HepG2 (cell line): ENCODE measurements around the gene EPS8L1. TPM values are rescaled to one million over a fixed set of nuclear protein-coding genes. Genes with fewer than 3 reads are reported as not detected.

Experiments used
- FOSL1 ChIP-seq: sonication (generic); formaldehyde crosslinking; IDR thresholded peaks from 2 replicates; pipeline ENCODE4 v1.9.0; 2021; ENCODE audit warnings: missing genetic modification reagents, borderline replicate concordance
- NFE2 ChIP-seq: sonication (generic); formaldehyde crosslinking; IDR thresholded peaks from 2 replicates; pipeline ENCODE4 v1.4.0; 2020; ENCODE audit warnings: missing genetic modification reagents
- POGZ ChIP-seq: sonication (generic); formaldehyde crosslinking; IDR thresholded peaks from 2 replicates; pipeline ENCODE4 v1.4.0; 2020; ENCODE audit warnings: mild to moderate bottlenecking, missing genetic modification reagents
- RARA ChIP-seq: IDR thresholded peaks from 2 replicates; pipeline ENCODE4 v1.6.1; 2016; ENCODE audit warnings: missing genetic modification reagents, missing compliant biosample characterization
- SALL1 ChIP-seq: sonication (generic); formaldehyde crosslinking; IDR thresholded peaks from 2 replicates; pipeline ENCODE4 v1.8.0; 2022; ENCODE audit warnings: mild to moderate bottlenecking, missing genetic modification reagents
- SAP130 ChIP-seq: IDR thresholded peaks from 2 replicates; pipeline ENCODE4 v1.6.1; 2016; ENCODE audit warnings: low read depth
- SMC3 ChIP-seq: IDR thresholded peaks from 2 replicates; pipeline ENCODE4 v1.6.1; 2011; ENCODE audit warnings: low read length, improper control_type of control experiment
- ZBTB3 ChIP-seq: sonication (generic); formaldehyde crosslinking; IDR thresholded peaks from 2 replicates; pipeline ENCODE4 v1.4.0; 2020; ENCODE audit warnings: low read depth, mild to moderate bottlenecking, moderate library complexity, missing genetic modification reagents, borderline replicate concordance
- ZBTB7B ChIP-seq: sonication (generic); formaldehyde crosslinking; IDR thresholded peaks from 2 replicates; pipeline ENCODE4 v1.4.0; 2020; ENCODE audit warnings: missing genetic modification reagents
- ZMYM3 ChIP-seq: sonication (generic); formaldehyde crosslinking; IDR thresholded peaks from 2 replicates; pipeline ENCODE4 v1.5.1; 2020; ENCODE audit warnings: mild to moderate bottlenecking, missing genetic modification reagents
- ZNF282 ChIP-seq: fragments of 450-650 bp; IDR thresholded peaks from 2 replicates; pipeline ENCODE4 v1.6.1; 2018; ENCODE audit not compliant: partially characterized antibody
- ZNF570 ChIP-seq: sonication (generic); formaldehyde crosslinking; IDR thresholded peaks from 2 replicates; pipeline ENCODE4 v1.4.0; 2020; ENCODE audit warnings: mild to moderate bottlenecking, missing genetic modification reagents, borderline replicate concordance
- ZNF790 ChIP-seq: sonication (generic); formaldehyde crosslinking; IDR thresholded peaks from 2 replicates; pipeline ENCODE4 v1.8.0; 2022; ENCODE audit warnings: missing genetic modification reagents, mild to moderate bottlenecking, borderline replicate concordance
- ZSCAN9 ChIP-seq: IDR thresholded peaks from 2 replicates; pipeline ENCODE4 v1.6.1; 2016; ENCODE audit warnings: borderline replicate concordance
- polyA plus RNA-seq, 8 experiments: library from polyadenylated mRNA; depleted of rRNA in 3 of 8; stranded (reverse) in 7 of 8; unstranded in 1 of 8; fragments of >200 nt; fragmentation: Illumina TruSeq in 4 of 8; extraction: Trizol in 4 of 8; gene quantifications; 2 replicates each; pipeline versions ENCODE4 v1.2.1 to v1.2.3, GENCODE V29; 2011 to 2016; ENCODE audit warnings: low read depth in 4 of 8, missing spikeins in 1 of 8, mixed read lengths in 1 of 8; ENCODE audit not compliant: insufficient read depth in 1 of 8
- total RNA-seq, 5 experiments: library from RNA; depleted of rRNA; stranded (reverse); fragments of >200 nt; fragmentation: Illumina TruSeq; extraction: Trizol; gene quantifications; 2 replicates each; pipeline ENCODE4 v1.2.3, GENCODE V29; 2016; ENCODE audit warnings: low read depth in 1 of 5
- TF ChIP-seq, protein P1 (sequence below), 2 experiments: sonication (generic) in 1 of 2; formaldehyde crosslinking in 1 of 2; IDR thresholded peaks; 2 replicates each; pipeline versions ENCODE4 v1.4.0 to v1.6.1; 2018 to 2020; ENCODE audit warnings: missing genetic modification reagents in 2 of 2, borderline replicate concordance in 1 of 2, low read depth in 1 of 2, mild to moderate bottlenecking in 1 of 2, missing biosample characterization in 1 of 2
- TF ChIP-seq, protein P2 (sequence below): sonication (generic); formaldehyde crosslinking; IDR thresholded peaks from 2 replicates; pipeline ENCODE4 v1.4.0; 2020; ENCODE audit warnings: missing genetic modification reagents
- TF ChIP-seq, protein P3 (sequence below): sonication (generic); formaldehyde crosslinking; IDR thresholded peaks from 2 replicates; pipeline ENCODE4 v1.4.0; 2020; ENCODE audit warnings: missing genetic modification reagents
- TF ChIP-seq, protein P4 (sequence below): sonication (generic); formaldehyde crosslinking; IDR thresholded peaks from 2 replicates; pipeline ENCODE4; 2020; ENCODE audit warnings: missing genetic modification reagents, mild to moderate bottlenecking, borderline replicate concordance

EPS8L1 gene
- total and polyA plus RNA-seq, 2 of the 13 experiments (the other 11 are each of a cell fraction or from before 2014, with no cell fraction given): 3.0 to 6.3 TPM

DNA sequence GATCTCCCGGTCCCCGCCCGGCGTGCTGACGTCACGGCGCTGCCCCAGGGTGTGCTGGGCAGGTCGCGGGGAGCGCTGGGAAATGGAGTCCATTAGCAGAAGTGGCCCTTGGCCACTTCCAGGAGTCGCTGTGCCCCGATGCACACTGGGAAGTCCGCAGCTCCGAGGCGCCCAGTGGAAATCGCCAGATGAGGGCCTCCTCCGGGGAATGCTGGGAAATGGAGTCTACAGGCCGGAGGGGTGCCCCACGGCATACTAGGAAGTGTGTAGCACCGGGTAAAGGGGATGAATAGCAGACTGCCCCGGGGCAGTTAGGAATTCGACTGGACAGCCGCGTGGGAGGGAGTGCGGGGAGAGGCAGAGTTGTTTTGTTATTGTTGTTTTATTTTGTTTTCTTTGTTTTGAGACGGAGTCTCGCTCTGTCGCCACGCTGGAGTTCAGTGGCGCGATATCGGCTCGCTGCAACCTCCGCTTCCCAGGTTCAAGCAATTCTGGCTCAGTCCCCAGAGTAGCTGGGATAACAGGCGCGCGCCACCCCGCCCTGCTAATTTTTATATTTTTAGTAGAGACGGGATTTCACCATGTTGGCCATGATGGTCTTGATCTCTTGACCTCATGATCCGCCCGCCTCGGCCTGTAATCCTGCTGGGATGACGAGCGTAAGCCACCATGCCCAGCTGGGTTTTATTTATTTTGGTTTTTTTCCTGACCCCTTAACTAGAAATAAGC is 42.2 kb downstream of the EPS8L1 start (continued):
- TF ChIP-seq, protein P1, sequence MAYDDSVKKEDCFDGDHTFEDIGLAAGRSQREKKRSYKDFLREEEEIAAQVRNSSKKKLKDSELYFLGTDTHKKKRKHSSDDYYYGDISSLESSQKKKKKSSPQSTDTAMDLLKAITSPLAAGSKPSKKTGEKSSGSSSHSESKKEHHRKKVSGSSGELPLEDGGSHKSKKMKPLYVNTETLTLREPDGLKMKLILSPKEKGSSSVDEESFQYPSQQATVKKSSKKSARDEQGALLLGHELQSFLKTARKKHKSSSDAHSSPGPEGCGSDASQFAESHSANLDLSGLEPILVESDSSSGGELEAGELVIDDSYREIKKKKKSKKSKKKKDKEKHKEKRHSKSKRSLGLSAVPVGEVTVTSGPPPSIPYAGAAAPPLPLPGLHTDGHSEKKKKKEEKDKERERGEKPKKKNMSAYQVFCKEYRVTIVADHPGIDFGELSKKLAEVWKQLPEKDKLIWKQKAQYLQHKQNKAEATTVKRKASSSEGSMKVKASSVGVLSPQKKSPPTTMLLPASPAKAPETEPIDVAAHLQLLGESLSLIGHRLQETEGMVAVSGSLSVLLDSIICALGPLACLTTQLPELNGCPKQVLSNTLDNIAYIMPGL (CRISPR knock-in tag; IDR thresholded peaks at IDR 0.05; ENCODE audit: borderline replicate concordance in 1 of 2, low read depth in 1 of 2): 0 out of 4 replicates have a peak, but pooled peaks of 1 of the 2 experiments have one; percentile 18
- TF ChIP-seq, protein P2, sequence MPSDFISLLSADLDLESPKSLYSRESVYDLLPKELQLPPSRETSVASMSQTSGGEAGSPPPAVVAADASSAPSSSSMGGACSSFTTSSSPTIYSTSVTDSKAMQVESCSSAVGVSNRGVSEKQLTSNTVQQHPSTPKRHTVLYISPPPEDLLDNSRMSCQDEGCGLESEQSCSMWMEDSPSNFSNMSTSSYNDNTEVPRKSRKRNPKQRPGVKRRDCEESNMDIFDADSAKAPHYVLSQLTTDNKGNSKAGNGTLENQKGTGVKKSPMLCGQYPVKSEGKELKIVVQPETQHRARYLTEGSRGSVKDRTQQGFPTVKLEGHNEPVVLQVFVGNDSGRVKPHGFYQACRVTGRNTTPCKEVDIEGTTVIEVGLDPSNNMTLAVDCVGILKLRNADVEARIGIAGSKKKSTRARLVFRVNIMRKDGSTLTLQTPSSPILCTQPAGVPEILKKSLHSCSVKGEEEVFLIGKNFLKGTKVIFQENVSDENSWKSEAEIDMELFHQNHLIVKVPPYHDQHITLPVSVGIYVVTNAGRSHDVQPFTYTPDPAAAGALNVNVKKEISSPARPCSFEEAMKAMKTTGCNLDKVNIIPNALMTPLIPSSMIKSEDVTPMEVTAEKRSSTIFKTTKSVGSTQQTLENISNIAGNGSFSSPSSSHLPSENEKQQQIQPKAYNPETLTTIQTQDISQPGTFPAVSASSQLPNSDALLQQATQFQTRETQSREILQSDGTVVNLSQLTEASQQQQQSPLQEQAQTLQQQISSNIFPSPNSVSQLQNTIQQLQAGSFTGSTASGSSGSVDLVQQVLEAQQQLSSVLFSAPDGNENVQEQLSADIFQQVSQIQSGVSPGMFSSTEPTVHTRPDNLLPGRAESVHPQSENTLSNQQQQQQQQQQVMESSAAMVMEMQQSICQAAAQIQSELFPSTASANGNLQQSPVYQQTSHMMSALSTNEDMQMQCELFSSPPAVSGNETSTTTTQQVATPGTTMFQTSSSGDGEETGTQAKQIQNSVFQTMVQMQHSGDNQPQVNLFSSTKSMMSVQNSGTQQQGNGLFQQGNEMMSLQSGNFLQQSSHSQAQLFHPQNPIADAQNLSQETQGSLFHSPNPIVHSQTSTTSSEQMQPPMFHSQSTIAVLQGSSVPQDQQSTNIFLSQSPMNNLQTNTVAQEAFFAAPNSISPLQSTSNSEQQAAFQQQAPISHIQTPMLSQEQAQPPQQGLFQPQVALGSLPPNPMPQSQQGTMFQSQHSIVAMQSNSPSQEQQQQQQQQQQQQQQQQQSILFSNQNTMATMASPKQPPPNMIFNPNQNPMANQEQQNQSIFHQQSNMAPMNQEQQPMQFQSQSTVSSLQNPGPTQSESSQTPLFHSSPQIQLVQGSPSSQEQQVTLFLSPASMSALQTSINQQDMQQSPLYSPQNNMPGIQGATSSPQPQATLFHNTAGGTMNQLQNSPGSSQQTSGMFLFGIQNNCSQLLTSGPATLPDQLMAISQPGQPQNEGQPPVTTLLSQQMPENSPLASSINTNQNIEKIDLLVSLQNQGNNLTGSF (CRISPR knock-in tag): peak; percentile 55; the same call in 1 of the 2 replicates
- TF ChIP-seq SAP130: peak; percentile 85
- TF ChIP-seq, protein P3, sequence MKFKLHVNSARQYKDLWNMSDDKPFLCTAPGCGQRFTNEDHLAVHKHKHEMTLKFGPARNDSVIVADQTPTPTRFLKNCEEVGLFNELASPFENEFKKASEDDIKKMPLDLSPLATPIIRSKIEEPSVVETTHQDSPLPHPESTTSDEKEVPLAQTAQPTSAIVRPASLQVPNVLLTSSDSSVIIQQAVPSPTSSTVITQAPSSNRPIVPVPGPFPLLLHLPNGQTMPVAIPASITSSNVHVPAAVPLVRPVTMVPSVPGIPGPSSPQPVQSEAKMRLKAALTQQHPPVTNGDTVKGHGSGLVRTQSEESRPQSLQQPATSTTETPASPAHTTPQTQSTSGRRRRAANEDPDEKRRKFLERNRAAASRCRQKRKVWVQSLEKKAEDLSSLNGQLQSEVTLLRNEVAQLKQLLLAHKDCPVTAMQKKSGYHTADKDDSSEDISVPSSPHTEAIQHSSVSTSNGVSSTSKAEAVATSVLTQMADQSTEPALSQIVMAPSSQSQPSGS (CRISPR knock-in tag): peak; percentile 86
- no peak for TF ChIP-seq ZNF790 (CRISPR knock-in tag)
- TF ChIP-seq POGZ: peak; percentile 56; the same call in 1 of the 2 replicates
- TF ChIP-seq SALL1 (CRISPR knock-in tag): peak; percentile 61
- TF ChIP-seq SMC3: no peak
- TF ChIP-seq FOSL1 (CRISPR knock-in tag): no peak
- TF ChIP-seq ZNF570 (CRISPR knock-in tag): no peak
- TF ChIP-seq, protein P4, sequence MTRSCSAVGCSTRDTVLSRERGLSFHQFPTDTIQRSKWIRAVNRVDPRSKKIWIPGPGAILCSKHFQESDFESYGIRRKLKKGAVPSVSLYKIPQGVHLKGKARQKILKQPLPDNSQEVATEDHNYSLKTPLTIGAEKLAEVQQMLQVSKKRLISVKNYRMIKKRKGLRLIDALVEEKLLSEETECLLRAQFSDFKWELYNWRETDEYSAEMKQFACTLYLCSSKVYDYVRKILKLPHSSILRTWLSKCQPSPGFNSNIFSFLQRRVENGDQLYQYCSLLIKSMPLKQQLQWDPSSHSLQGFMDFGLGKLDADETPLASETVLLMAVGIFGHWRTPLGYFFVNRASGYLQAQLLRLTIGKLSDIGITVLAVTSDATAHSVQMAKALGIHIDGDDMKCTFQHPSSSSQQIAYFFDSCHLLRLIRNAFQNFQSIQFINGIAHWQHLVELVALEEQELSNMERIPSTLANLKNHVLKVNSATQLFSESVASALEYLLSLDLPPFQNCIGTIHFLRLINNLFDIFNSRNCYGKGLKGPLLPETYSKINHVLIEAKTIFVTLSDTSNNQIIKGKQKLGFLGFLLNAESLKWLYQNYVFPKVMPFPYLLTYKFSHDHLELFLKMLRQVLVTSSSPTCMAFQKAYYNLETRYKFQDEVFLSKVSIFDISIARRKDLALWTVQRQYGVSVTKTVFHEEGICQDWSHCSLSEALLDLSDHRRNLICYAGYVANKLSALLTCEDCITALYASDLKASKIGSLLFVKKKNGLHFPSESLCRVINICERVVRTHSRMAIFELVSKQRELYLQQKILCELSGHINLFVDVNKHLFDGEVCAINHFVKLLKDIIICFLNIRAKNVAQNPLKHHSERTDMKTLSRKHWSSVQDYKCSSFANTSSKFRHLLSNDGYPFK (CRISPR knock-in tag): peak; percentile 63; the same call in 1 of the 2 replicates
- no peak for TF ChIP-seq NFE2
- no peak for TF ChIP-seq ZBTB7B (CRISPR knock-in tag)
- TF ChIP-seq ZSCAN9 (CRISPR knock-in tag): no peak
- TF ChIP-seq ZBTB3 (CRISPR knock-in tag): no peak
- no peak for TF ChIP-seq RARA (CRISPR knock-in tag)
- TF ChIP-seq ZNF282: no peak
- TF ChIP-seq ZMYM3 (CRISPR knock-in tag): no peak
